HG03135 (cell line): ENCODE measurements around the gene GTF2F2.

Source experiments
- ATAC-seq: cut with Tn5 transposase; IDR thresholded peaks from one replicate; pipeline ENCODE4 v1.9.1; 2021; ENCODE audit warnings: mild to moderate bottlenecking, moderate library complexity; ENCODE audit not compliant: unreplicated experiment

Gene GTF2F2

GRCh38 chr13:45120967-45121831, 889 bp downstream of the GTF2F2 start:
- ATAC-seq, result peak; percentile 13

DNA sequence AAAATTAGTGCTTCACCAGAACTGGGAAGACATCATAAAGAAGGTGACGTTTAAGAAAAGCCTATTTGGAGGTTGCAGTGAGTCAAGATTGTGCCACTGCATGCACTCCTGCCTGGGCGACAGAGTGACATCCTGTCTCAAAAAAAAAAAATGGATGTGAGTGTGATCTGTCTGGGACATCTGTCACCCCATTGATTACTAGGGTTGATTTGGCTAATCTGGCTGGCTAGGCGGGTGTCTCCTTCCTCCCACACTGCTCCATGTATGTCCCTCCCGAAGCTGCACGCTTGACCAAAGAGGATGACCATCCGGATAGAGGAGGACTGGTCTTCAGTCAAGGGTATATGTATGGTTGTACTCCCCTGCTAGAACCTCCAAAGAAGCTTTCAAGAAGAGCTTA, 2.6 kb downstream of the GTF2F2 start:
- ATAC-seq, result no peak

DNA sequence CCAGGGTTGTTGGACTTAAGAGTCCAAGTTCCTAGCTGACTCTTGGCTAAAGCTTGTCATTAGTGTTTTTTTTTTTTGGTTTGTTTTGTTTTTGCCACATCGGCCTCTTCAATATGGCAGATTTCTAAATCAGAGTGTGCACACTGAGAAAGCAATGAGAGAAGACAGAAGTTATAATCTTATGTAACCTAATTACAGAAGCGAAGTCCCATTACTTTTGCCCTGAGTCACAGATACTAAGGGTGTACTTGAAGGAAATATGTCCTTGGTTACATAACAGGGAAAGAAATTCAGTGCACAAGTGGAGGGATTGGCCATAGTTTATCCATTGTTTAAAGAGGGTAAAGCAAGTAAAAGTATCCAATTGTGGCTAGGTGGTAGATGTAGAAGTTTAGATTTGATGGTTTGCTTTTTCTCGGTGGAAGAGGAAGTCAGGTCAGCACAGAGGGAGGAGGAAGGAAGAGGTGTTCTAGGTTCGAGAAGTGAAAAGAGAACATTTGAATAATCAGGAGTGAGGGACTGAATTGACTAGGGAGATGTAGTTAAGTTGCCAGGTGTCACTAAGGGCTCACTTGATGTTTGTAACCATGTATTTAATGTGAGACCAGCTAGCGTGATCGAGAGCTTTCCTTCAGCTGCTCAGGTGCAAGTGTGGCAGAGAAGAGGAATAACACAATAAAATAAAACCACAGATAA, 12.2 kb downstream of the GTF2F2 start:
- ATAC-seq, result peak; percentile 87

DNA sequence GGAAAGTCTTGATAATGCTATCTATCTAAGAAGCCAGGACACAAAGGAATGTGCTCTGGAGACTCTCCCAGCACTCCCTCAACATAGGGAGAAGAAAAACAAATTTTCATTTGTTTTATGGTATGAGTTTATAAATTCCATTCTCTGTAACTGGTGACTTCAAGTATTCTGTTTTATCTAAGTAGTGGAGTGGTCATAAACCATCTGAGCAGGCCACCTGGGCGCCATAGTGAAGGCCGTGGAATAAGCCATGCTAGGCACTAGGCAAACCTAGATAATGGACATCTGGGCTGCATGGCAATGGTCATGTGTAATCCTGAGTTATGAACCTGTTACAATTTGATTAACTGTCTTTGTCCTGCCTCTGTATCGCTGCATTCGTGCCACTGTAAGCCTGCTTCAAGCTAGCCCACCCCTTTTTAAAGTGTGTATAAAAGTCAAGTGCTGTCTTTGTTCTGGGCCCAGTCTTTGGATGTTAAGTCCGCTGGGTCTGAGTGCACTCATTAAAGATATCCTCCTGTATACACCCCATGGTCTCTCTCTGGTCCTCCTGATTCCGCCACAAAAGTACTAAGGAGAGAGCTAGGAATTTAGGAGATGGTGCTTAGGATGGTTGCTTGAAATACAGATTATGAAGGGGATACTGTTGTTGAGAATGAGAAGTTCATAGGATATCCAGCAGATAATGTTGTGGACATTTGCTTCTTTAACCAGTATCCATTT, 13.2 kb downstream of the GTF2F2 start:
- ATAC-seq, result no peak

DNA sequence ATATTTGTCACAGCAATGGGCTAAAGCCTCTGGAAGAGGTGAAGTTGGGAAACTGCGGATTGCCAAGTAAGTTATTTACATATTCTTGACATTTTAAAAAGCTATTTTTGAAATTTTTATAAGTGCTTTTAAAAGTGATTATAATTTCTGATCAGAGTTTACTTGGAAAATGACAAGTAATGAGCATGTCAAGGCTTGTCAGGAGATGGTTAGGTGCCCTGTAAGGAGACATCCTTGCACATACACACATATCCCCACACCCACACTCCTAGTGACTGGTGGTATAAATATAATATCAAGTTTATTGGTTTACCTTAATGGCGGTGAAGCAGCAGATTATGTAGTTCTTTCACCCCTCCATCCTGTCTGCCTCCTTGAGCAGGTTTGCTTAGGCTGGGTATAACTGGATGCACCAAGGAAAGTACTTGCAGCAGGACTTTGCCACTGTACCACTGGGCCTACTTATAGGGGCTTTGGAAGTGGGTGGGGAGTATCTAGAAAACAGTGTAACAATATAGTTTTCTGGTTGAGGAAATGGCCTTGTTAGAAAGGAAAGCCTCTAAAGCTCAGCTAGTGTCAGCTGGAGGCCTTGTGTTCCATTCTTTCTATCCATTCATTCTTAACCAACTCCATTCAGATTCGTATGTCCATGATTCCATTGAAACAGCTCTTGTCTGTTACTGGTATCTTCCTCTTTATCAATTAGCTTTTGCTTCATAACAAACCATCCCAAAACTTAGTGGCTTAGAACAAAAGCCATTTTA, 16.6 kb downstream of the GTF2F2 start:
- no peak for ATAC-seq

DNA sequence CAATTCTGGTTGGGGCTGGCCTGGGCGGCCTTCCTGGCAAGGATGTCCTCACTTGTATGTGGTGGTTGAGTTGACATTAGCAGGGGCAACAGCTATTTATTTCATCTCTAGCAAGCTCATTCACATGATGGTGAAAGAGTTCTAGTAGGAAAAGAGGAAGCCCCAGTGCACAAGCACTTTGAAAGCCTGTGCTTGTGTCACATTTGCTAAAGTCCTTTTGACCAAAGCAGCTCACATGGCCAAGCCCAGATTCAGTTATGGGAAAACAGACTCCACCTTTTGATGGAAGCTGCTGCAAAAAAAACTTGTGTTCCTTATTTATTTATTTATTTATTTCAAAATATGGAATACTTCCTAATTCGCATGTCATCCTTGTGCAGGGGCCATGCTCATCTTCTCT, 17.2 kb downstream of the GTF2F2 start:
- ATAC-seq, result no peak

GRCh38 chr13:45138282-45138681, 18.0 kb downstream of the GTF2F2 start:
- no peak for ATAC-seq

DNA sequence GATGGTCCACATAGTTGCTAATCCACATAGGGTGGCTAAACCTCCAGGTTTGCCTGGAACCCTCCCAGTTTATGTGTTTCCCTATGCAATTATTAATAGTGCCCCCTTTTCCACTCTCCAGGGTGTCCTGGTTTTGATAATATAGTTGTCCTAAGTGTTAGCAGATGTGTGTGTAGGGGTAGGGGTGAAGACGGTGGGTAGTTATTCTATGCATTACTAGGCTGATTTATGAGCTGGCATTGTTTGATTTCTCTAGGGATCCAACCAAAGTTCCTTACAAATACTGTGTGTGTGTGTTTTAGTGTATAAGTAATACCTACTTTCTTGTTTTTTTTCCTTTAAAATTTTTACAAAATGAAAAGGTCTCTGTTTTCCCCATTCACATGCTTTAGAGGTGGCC, 21.1 kb downstream of the GTF2F2 start:
- no peak for ATAC-seq

DNA sequence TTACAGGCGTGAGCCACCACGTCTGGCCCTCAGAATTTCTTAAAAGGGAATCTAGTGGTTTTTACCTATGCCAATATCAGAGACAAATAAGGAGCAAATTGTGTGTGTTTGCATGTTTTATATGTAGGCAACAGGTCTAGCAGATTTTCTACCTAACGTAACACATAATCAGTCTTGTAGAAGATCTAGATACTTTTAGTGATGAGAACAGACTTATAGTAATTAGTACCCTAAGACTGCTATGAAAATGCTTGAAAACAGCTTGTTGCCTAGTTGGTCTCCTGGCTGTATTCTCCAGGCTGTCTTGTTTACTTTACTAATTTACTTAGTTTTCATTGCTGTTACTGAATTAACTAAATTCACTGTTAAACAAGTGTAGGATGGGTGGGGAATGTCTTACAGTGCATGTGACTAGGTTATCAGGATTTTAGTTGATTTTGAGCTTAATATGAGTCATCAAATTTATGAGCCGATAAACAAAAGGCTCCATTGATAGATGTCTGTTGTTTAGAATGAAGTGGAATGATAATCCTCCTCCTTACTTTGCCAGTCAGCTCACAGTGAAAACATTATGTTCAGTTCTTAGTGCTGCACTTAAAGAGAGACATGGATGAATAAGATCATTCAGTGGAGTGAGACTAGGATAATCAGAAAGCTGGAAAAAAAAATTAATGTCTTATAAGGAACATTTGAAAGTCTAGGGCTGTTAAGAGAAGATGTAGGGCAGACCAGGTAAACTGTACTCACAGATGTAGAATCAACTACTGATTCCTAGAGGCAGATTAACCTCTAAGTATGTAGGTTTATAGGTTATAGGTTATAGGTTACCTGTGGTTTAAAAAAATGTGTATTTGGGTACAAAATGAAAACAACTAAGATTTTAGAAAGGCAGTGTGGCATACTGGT, 22.4 kb downstream of the GTF2F2 start:
- ATAC-seq, result no peak

DNA sequence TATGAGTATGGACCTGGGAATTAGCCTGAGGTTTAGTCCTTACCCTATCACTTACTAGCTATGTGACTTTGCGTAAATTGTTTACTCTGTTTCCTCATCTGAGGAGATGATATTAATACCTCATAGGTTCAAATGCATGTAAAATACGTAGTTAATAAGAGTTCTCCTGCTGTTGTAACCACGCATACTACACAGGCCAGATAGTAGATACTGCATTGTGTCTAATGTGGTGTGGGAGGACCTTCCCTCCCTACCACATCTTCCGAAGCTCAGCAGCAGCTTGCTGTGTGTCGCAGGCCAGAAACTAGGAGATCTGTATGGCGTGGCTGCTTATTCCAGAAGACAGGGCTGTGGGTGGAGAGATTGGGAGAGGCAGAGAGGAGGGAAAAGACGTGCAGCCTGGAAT, 23.0 kb downstream of the GTF2F2 start:
- ATAC-seq, result no peak

DNA sequence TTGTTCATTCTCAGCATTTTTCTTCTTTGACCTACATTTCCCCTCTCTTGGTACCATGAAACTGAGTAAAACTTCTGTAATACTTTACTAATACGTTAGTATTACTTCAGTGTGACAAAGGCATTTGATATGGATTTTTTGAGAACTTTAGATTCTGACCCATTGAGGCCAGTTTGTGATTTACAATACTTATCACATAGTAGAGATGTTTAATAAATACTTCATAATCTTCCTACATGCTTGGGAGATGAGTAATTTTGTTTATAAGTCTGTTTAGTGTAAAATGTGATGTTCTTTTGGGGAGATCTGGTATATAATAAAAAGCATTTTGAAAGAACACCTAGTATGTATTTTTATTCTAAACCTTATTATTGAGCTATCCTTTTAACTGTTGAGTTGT, 29.7 kb downstream of the GTF2F2 start:
- no peak for ATAC-seq

- ATAC-seq, result no peak
Observed at GRCh38 chr13:45156565-45157361, 36.5 kb downstream of the GTF2F2 start.

- ATAC-seq, result no peak
Observed at GRCh38 chr13:45162194-45162593, 41.9 kb downstream of the GTF2F2 start.

DNA sequence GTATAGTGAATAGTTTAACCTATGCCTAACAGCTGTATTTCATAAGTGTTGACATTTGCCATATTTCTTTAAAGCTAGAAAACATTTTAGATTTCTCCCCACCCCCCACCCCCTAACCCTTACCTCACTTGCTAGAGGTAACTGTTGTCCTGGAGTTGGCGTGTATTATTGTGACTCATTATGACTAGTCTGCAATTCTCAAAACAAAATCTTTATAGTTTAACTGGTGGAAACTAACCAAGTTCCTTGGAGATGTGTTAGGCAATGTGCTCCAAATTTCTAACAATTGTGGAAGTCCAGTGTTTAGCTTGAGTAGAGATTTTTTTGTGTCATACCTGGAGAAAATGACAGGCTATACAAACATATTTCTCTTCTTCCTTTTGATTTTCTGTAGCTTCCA, 42.5 kb downstream of the GTF2F2 start:
- ATAC-seq, result no peak

GRCh38 chr13:45166858-45167257, 46.5 kb downstream of the GTF2F2 start:
- ATAC-seq, result no peak

- no peak for ATAC-seq
Observed at GRCh38 chr13:45167611-45168554, 47.6 kb downstream of the GTF2F2 start.

- ATAC-seq, result no peak
Observed at GRCh38 chr13:45168555-45168930, 48.2 kb downstream of the GTF2F2 start.

DNA sequence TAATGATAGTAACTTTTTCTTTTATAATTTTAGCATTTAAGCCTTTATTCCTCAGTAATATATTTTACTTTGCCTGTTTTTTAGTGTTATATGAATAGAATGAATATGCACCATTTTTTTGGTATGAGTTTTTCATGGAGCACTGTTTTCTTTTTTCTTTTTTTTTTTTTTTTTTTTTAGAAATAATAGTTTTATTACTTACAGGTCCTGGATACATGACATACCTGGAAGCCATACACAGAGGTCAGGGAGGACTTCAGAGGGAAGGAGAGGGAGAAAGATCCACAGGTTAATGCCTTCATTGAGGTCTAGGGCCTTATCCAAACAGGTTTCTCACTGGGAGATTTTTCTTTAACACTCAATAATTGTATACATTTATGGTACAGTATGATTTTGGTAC, 54.2 kb downstream of the GTF2F2 start:
- ATAC-seq, result no peak
